Spleen (tissue), 11 donors: ENCODE data around the gene CBLC. TPM values are rescaled to one million over a fixed set of nuclear protein-coding genes. Genes with fewer than 3 reads are reported as not detected.

ENCODE experiments used
- DNase-seq: peaks from one replicate; pipeline ENCODE4 v3.0.0-alpha.2; 2020
- H3K27ac ChIP-seq, 8 donors: fragments of 200-600 bp; sonication (generic) in 7 of 8; 1 replicate in 4 of 8; 2 replicates in 4 of 8; pipeline versions ENCODE4 v1.5.0 to v1.8.0; 2016 to 2021; ENCODE audit warnings: inconsistent platforms in 4 of 8, mild to moderate bottlenecking in 4 of 8, moderate library complexity in 1 of 8
- H3K27me3 ChIP-seq, 7 donors: fragments of 200-600 bp; sonication (generic) in 6 of 7; replicated peaks in 1 of 7; 1 replicate in 4 of 7; 2 replicates in 3 of 7; pipeline versions ENCODE4 v1.5.0 to v1.8.0; 2016 to 2021; ENCODE audit warnings: inconsistent platforms in 3 of 7, mild to moderate bottlenecking in 1 of 7
- H3K36me3 ChIP-seq, 6 donors: fragments of 200-600 bp; sonication (generic) in 5 of 6; 1 replicate in 4 of 6; 2 replicates in 2 of 6; pipeline versions ENCODE4 v1.5.0 to v1.8.0; 2016 to 2021; ENCODE audit warnings: inconsistent platforms in 2 of 6
- H3K4me1 ChIP-seq, 6 donors: fragments of 200-600 bp; sonication (generic) in 5 of 6; 1 replicate in 3 of 6; 2 replicates in 3 of 6; pipeline versions ENCODE4 v1.5.0 to v1.8.0; 2016 to 2021; ENCODE audit warnings: inconsistent platforms in 3 of 6
- H3K4me3 ChIP-seq, 8 donors: fragments of 200-600 bp; sonication (generic) in 7 of 8; 1 replicate in 4 of 8; 2 replicates in 4 of 8; pipeline versions ENCODE4 v1.5.0 to v1.8.0; 2016 to 2021; ENCODE audit warnings: inconsistent platforms in 4 of 8, mild to moderate bottlenecking in 4 of 8, moderate library complexity in 2 of 8
- H3K9me3 ChIP-seq, 8 donors: fragments of 200-600 bp; sonication (generic) in 7 of 8; 1 replicate in 4 of 8; 2 replicates in 4 of 8; pipeline versions ENCODE4 v1.5.0 to v1.8.0; 2016 to 2021; ENCODE audit warnings: inconsistent platforms in 4 of 8
- CTCF ChIP-seq, 11 experiments: fragments of 200-600 bp in 7 of 11; fragments of 450-650 bp in 4 of 11; sonication (generic) in 4 of 11; IDR thresholded peaks in 8 of 11; conservative IDR thresholded peaks in 3 of 11; 1 replicate in 7 of 11; 2 replicates in 4 of 11; pipeline versions ENCODE4 v1.4.0 to v1.8.0; 2016 to 2021; ENCODE audit warnings: antibody characterized with exemption in 11 of 11, inconsistent platforms in 4 of 11, mild to moderate bottlenecking in 1 of 11
- POLR2A ChIP-seq, 3 donors: fragments of 450-650 bp; IDR thresholded peaks; one replicate each; pipeline ENCODE4 v1.5.1; 2017; ENCODE audit warnings: antibody characterized with exemption in 3 of 3, mild to moderate bottlenecking in 1 of 3
- POLR2AphosphoS5 ChIP-seq, 3 donors: sonication (generic); formaldehyde crosslinking; IDR thresholded peaks; one replicate each; pipeline ENCODE4 v1.5.1; 2017; ENCODE audit warnings: antibody characterized with exemption in 3 of 3
- WGBS, 5 donors: extraction: QIAGEN DNeasy Blood & Tissue Kit in 3 of 5; methylation state at CpG; one replicate each; pipeline versions ENCODE4 v1.1.5 to v1.1.7; 2013 to 2018; 5-methylcytosine and 5-hydroxymethylcytosine counted together
- intact Hi-C: fragments of 100-400 bp; cut with DNase I; formaldehyde crosslinking; loops from one replicate; pipeline ENCODE4 v1.15.0; 2023; ENCODE audit warnings: low total_unique reads
- polyA plus RNA-seq, 3 donors: library from polyadenylated mRNA; stranded (reverse); fragments of 200-250 nt; gene quantifications; one replicate each; pipeline ENCODE4 v1.2.1, GENCODE V29; 2013
- total RNA-seq, 7 donors: library from RNA; depleted of rRNA in 3 of 7; stranded (reverse); fragments of >200 nt in 3 of 7; fragmentation: NEBNext Ultra II Directional in 4 of 7; extraction: Animal tissue kit (Norgen Biotek cat#: 25700) in 4 of 7; gene quantifications; one replicate each; pipeline versions ENCODE4 v1.1.0 to v1.2.1, GENCODE V29; 2016 to 2021
- donor health status: healthy with polysubstance abuse.
- donor health status: DM: no; HTN: no; CAD: no; lungs with moderate emphysema.
- donor health status: DM: no; HTN: no; CAD: no.
- donor health status: Bipolar disorder and iron deficiency.
- donor health status: healthy.
- donor health status: DM: no; HTN: no; CAD: no.
- donor health status: DM: yes; HTN: yes; CAD: no.

Gene CBLC
- total and polyA plus RNA-seq, 10 donors: not detected

DNA sequence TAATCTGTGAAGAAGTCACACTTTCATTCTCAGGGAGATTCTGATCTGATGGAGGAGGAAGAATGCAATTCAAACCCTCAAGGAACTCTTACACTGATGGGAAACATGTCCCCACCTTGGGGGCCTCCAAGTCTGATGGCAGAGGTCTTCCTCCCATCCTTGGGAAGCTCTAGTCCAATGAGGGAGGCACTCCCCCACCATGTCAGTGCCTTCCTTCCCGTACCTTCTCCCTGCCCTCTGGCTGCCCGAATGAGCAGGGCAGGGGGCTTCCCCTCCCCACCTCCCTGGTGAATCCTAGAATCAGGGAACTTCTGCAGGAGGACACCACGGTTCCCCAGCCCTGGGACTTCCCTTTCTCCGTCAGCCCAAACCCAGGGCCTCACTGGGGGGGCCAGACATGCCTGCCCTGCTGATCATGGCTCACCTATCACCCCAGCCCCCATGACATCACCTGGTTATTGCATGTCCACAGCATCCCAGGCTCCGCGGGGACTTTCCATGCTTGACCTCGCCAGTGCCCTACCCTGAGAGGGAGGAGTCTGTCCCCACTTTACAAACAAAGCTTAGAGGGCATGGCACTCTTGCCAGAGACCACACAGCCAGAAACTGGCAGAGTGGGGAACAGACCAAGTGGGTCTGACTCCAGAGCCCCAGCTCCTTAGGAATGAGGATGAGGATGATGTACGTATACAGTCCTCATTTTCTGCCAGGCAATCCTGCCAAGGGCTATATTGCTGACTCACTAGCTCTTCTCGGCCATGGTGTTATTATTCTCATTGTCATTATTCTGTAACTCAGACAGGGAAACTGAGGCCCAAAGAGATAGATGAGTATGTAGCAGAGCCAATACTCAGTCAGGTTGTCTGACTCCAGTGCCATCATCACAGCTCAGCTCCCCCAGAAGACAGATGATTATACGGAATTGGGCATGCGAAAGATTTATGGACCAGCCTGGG is 38.8 kb upstream of the CBLC start:
- Histone ChIP-seq H3K9me3 (no peaks in the 10 kb centered on the region), H3K27ac (peak overlapping the region in 7 of 8 donors; percentile 3 to 69 (median 29)), H3K4me3 (no peak overlapping the region), H3K4me1 (peaks cover 33 to 98% (median 73%) of the 10 kb centered on the region in 6 donors), H3K27me3 (no peaks in the 10 kb centered on the region), H3K36me3 (no peaks in the 10 kb centered on the region)
- DNase-seq: peak; percentile 80
- TF ChIP-seq POLR2A (IDR thresholded peaks at IDR 0.05) (no peak), CTCF (IDR thresholded peaks at IDR 0.05 in 8 of 11, conservative IDR thresholded peaks at IDR 0.05 in 3 of 11) (peak in 1 of 11 experiments; percentile 8), POLR2AphosphoS5 (IDR thresholded peaks at IDR 0.05) (peak in 1 of 3 donors; percentile 14)
- whole genome bisulfite sequencing, 5 donors: 47 to 57% (median 48%) methylated on average over 11 of the region's 11 CpGs
- intact Hi-C loops: no loop called here

- no peaks in the 10 kb centered on the region for H3K36me3 ChIP-seq
- H3K4me3 ChIP-seq: no peak overlapping the region
- H3K4me1 ChIP-seq: peaks cover 44 to 100% (median 87%) of the 10 kb centered on the region in 6 donors
- H3K27me3 ChIP-seq: no peaks in the 10 kb centered on the region
- intact Hi-C loops: no loop called here
- TF ChIP-seq POLR2A (IDR thresholded peaks at IDR 0.05) (no peak), CTCF (IDR thresholded peaks at IDR 0.05 in 8 of 11, conservative IDR thresholded peaks at IDR 0.05 in 3 of 11) (no peak), POLR2AphosphoS5 (IDR thresholded peaks at IDR 0.05) (no peak)
- 54 to 71% (median 55%) methylated on average over 3 of the region's 3 CpGs for WGBS, 5 donors
- DNase-seq: no peak
- H3K27ac ChIP-seq: peak overlapping the region in 5 of 8 donors; percentile 82 to 99 (median 97)
- no peaks in the 10 kb centered on the region for H3K9me3 ChIP-seq
Observed at GRCh38 chr19:44740351-44740824, 37.3 kb upstream of the CBLC start.

DNA sequence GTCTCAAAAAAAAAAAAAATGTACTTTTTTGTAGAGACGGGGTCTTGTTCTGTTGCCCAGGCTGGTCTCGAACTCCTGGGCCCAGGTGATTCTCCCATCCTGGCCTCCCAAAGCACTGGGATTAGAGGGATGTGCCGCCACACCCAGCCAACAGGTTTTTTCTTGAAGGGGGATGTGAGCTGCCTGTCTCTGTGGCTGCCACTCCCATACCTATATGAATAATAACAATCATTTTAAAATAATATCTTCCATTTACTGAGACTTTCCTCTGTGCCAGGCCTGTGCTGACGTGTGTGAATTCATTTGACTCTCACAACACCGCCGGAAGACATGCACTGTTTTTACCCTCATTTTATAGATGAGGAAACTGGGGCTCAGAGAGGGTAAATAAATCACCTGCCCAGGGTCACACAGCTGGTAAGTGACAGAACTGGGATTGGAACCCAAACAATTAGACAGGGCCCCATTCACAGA is 36.4 kb upstream of the CBLC start:
- H3K4me1 ChIP-seq: peaks cover 44 to 100% (median 88%) of the 10 kb centered on the region in 6 donors
- H3K9me3 ChIP-seq: no peaks in the 10 kb centered on the region
- intact Hi-C loops: no loop called here
- no peak for TF ChIP-seq POLR2AphosphoS5 (IDR thresholded peaks at IDR 0.05)
- no peak for TF ChIP-seq CTCF (IDR thresholded peaks at IDR 0.05 in 8 of 11, conservative IDR thresholded peaks at IDR 0.05 in 3 of 11)
- no peak for TF ChIP-seq POLR2A (IDR thresholded peaks at IDR 0.05)
- H3K27ac ChIP-seq: peak overlapping the region; percentile 42 to 99 (median 97)
- no peaks in the 10 kb centered on the region for H3K36me3 ChIP-seq
- no peak for DNase-seq
- H3K4me3 ChIP-seq: peak overlapping the region in 1 of 8 donors; percentile 30
- no peaks in the 10 kb centered on the region for H3K27me3 ChIP-seq
- WGBS, 5 donors: 51 to 65% (median 54%) methylated on average over 6 of the region's 6 CpGs

- Histone ChIP-seq H3K4me1 (peaks cover 49 to 100% (median 88%) of the 10 kb centered on the region in 6 donors), H3K9me3 (no peaks in the 10 kb centered on the region), H3K4me3 (peak overlapping the region in 1 of 8 donors; percentile 30), H3K27me3 (no peaks in the 10 kb centered on the region), H3K36me3 (no peaks in the 10 kb centered on the region), H3K27ac (peak overlapping the region; percentile 75 to 99 (median 97))
- TF ChIP-seq POLR2AphosphoS5 (IDR thresholded peaks at IDR 0.05) (peak; percentile 94 to 95 (median 94)), CTCF (IDR thresholded peaks at IDR 0.05 in 8 of 11, conservative IDR thresholded peaks at IDR 0.05 in 3 of 11) (no peak)
- peak; percentile 94 for DNase-seq
- intact Hi-C loops: no loop called here
- WGBS, 5 donors: 7 to 27% (median 17%) methylated on average over 6 to 13 of the region's 13 CpGs
Observed at GRCh38 chr19:44741841-44742329, 35.8 kb upstream of the CBLC start.
